ENCODE results near the gene GREM1.

GREM1 gene

GRCh38 chr15:32709295-32710033, 8.3 kb upstream of the GREM1 start:
- Mint-ChIP-seq H3K4me1 (peaks cover 39% of the 10 kb centered on the region), H3K4me3 (no peak overlapping the region), H3K36me3 (ENCODE audit: low read depth) (no peaks in the 10 kb centered on the region), H3K9me3 (no peaks in the 10 kb centered on the region), H3K27me3 (ENCODE audit: low read depth, poor library complexity) (peaks cover 12% of the 10 kb centered on the region), H3K27ac (no peak overlapping the region)
- no peak for DNase-seq
- TF ChIP-seq CTCF (IDR thresholded peaks at IDR 0.05) = no peak

GRCh38 chr15:32715276-32715675, 2.5 kb upstream of the GREM1 start:
- no peak for TF ChIP-seq CTCF (IDR thresholded peaks at IDR 0.05)
- Mint-ChIP-seq H3K9me3 (no peaks in the 10 kb centered on the region), H3K4me1 (peaks cover 40% of the 10 kb centered on the region), H3K27ac (no peak overlapping the region), H3K4me3 (no peak overlapping the region), H3K36me3 (ENCODE audit: low read depth) (peaks cover under 1% of the 10 kb centered on the region), H3K27me3 (ENCODE audit: low read depth, poor library complexity) (peaks cover 19% of the 10 kb centered on the region)
- DNase-seq = no peak

- peak overlapping the region; percentile 87 for H3K4me3 Mint-ChIP-seq
Observed at GRCh38 chr15:32716216-32716914, 1.4 kb upstream of the GREM1 start.

GRCh38 chr15:32716915-32717425, 834 bp upstream of the GREM1 start:
- no peak for DNase-seq
- no peaks in the 10 kb centered on the region for H3K9me3 Mint-ChIP-seq
- peaks cover 24% of the 10 kb centered on the region for H3K27me3 Mint-ChIP-seq (ENCODE audit: low read depth, poor library complexity)
- H3K4me3 Mint-ChIP-seq = peak overlapping the region; percentile 87
- peaks cover 15% of the 10 kb centered on the region for H3K36me3 Mint-ChIP-seq (ENCODE audit: low read depth)
- H3K27ac Mint-ChIP-seq = peak overlapping the region; percentile 79
- peaks cover 53% of the 10 kb centered on the region for H3K4me1 Mint-ChIP-seq
- TF ChIP-seq CTCF (IDR thresholded peaks at IDR 0.05) = no peak

More at GRCh38 chr15:32716216-32716914, 1.4 kb upstream of the GREM1 start:
- H3K36me3 Mint-ChIP-seq (ENCODE audit: low read depth) = peaks cover 11% of the 10 kb centered on the region
- H3K4me1 Mint-ChIP-seq = peaks cover 51% of the 10 kb centered on the region
- peaks cover 24% of the 10 kb centered on the region for H3K27me3 Mint-ChIP-seq (ENCODE audit: low read depth, poor library complexity)
- H3K9me3 Mint-ChIP-seq = no peaks in the 10 kb centered on the region
- H3K27ac Mint-ChIP-seq = no peak overlapping the region
- no peak for TF ChIP-seq CTCF (IDR thresholded peaks at IDR 0.05)
- DNase-seq = no peak

- peak; percentile 52 for DNase-seq
- peaks cover 28% of the 10 kb centered on the region for H3K36me3 Mint-ChIP-seq (ENCODE audit: low read depth)
- H3K27me3 Mint-ChIP-seq (ENCODE audit: low read depth, poor library complexity) = peaks cover 21% of the 10 kb centered on the region
- H3K27ac Mint-ChIP-seq = peak overlapping the region; percentile 61
- peak overlapping the region; percentile 88 for H3K4me3 Mint-ChIP-seq
- H3K4me1 Mint-ChIP-seq = peaks cover 63% of the 10 kb centered on the region
- TF ChIP-seq CTCF (IDR thresholded peaks at IDR 0.05) = no peak
- H3K9me3 Mint-ChIP-seq = peaks cover 13% of the 10 kb centered on the region
Observed at GRCh38 chr15:32718227-32718820, 520 bp downstream of the GREM1 start.

Data from nephron progenitor cell (in vitro differentiated cells).